ENCODE measurements around the gene KCNJ2. TPM values are rescaled to one million over a fixed set of nuclear protein-coding genes. Genes with fewer than 3 reads are reported as not detected.

KCNJ2 gene
- total RNA-seq, 1 experiment from 2014 or later: 0.15 TPM

DNA sequence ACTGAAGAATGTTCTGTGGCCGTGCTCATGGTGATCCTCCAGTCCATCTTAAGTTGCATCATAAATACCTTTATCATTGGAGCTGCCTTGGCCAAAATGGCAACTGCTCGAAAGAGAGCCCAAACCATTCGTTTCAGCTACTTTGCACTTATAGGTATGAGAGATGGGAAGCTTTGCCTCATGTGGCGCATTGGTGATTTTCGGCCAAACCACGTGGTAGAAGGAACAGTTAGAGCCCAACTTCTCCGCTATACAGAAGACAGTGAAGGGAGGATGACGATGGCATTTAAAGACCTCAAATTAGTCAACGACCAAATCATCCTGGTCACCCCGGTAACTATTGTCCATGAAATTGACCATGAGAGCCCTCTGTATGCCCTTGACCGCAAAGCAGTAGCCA lies 36.8 kb upstream of the KCNJ2 start:
- no peaks in the 10 kb centered on the region for H4K20me1 ChIP-seq (ENCODE audit: control insufficient read depth, insufficient read depth, insufficient read length)
- no peak overlapping the region for H2AK5ac ChIP-seq (ENCODE audit: insufficient read length, low read length)
- H3K4me1 ChIP-seq (ENCODE audit: insufficient read depth, low read length): no peaks in the 10 kb centered on the region; the same call in 1 of the 2 replicates
- no peak overlapping the region for H3K14ac ChIP-seq (ENCODE audit: insufficient read depth, low read length)
- H3K4ac ChIP-seq (ENCODE audit: low read depth, low read length): no peak overlapping the region
- no peak overlapping the region for H3K18ac ChIP-seq (ENCODE audit: insufficient read length, low read depth, low read length)
- DNase-seq: no peak
- H4K91ac ChIP-seq (ENCODE audit: insufficient read length, low read depth, low read length): no peak overlapping the region
- no peaks in the 10 kb centered on the region; a peak in 1 of 7 replicates for H3K36me3 Mint-ChIP-seq (ENCODE audit: insufficient read depth in 1 of 3, low read depth in 3 of 3)
- H3K27ac ChIP-seq (ENCODE audit: insufficient read length, low read depth, low read length): no peak overlapping the region
- no peak overlapping the region for H2BK20ac ChIP-seq (ENCODE audit: low read depth, low read length, poor library complexity, severe bottlenecking)
- WGBS (ENCODE audit: extremely low coverage, insufficient read length, low lambda C conversion rate): no CpG with 5 or more reads among the region's 11 CpGs
- H3K9me3 ChIP-seq (ENCODE audit: control insufficient read depth, low read depth, low read length): no peaks in the 10 kb centered on the region
- H3K27ac Mint-ChIP-seq: no peak overlapping the region
- H2BK12ac ChIP-seq (ENCODE audit: insufficient read length, low read depth, low read length): no peak overlapping the region
- no peak overlapping the region for H2AFZ ChIP-seq (ENCODE audit: low read length)
- no peaks in the 10 kb centered on the region for H3K27me3 ChIP-seq (ENCODE audit: insufficient read depth, low read length)
- peaks cover 8 to 14% of the 10 kb centered on the region in 2 experiments for H3K4me1 Mint-ChIP-seq
- H3K9ac ChIP-seq (ENCODE audit: extremely low read depth, insufficient read length, low read length): no peak overlapping the region
- no peaks in the 10 kb centered on the region; the same call in 1 of the 2 replicates for H3K27me3 Mint-ChIP-seq (ENCODE audit: low read depth)
- no peak overlapping the region for H3K56ac ChIP-seq (ENCODE audit: insufficient read length, low read depth, low read length)
- no peak overlapping the region for H3K23ac ChIP-seq (ENCODE audit: insufficient read length, low read depth, low read length)
- no peak overlapping the region for H3T11ph ChIP-seq (ENCODE audit: low read length)
- H3K79me2 ChIP-seq (ENCODE audit: insufficient read depth, low read length): no peaks in the 10 kb centered on the region
- H2BK15ac ChIP-seq (ENCODE audit: low read depth, low read length): no peak overlapping the region
- H3K23me2 ChIP-seq (ENCODE audit: insufficient read length, low read depth, low read length, poor library complexity, severe bottlenecking): no peaks in the 10 kb centered on the region
- TF ChIP-seq CTCF (conservative IDR thresholded peaks at IDR 0.05): no peak
- H4K5ac ChIP-seq (ENCODE audit: insufficient read length, low read depth, low read length): no peak overlapping the region
- no peak overlapping the region for H3K4me2 ChIP-seq (ENCODE audit: insufficient read depth, insufficient read length, low read length)
- no peak overlapping the region for H4K8ac ChIP-seq (replicated peaks; ENCODE audit: insufficient read length, low read depth, low read length)
- no peak overlapping the region for H2BK120ac ChIP-seq (ENCODE audit: low read depth, low read length, poor library complexity, severe bottlenecking)
- H2BK5ac ChIP-seq (ENCODE audit: insufficient read length, low read length): no peak overlapping the region
- no peaks in the 10 kb centered on the region for H3K79me1 ChIP-seq (ENCODE audit: insufficient read depth, low read depth, low read length, poor library complexity, severe bottlenecking)
- H3K4me3 Mint-ChIP-seq: no peak overlapping the region
- peaks cover 0 to 2% of the 10 kb centered on the region in 2 experiments; a peak in 1 of 5 replicates for H3K9me3 Mint-ChIP-seq

All from H9 (cell line).